Measurements from ENCODE around the gene SOCS4. TPM values are rescaled to one million over a fixed set of nuclear protein-coding genes. Genes with fewer than 3 reads are reported as not detected.

The SOCS4 gene, protein sequence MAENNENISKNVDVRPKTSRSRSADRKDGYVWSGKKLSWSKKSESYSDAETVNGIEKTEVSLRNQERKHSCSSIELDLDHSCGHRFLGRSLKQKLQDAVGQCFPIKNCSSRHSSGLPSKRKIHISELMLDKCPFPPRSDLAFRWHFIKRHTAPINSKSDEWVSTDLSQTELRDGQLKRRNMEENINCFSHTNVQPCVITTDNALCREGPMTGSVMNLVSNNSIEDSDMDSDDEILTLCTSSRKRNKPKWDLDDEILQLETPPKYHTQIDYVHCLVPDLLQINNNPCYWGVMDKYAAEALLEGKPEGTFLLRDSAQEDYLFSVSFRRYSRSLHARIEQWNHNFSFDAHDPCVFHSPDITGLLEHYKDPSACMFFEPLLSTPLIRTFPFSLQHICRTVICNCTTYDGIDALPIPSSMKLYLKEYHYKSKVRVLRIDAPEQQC
- 9.4 and 13.7 TPM in 2 replicates for total RNA-seq (ENCODE audit: low replicate concordance)

GRCh38 chr14:55026793-55027561 is at the start of gene SOCS4, which contains the start of gene WDHD1:
Gene SOCS4 (plus strand): TSS chr14:55027236. CDS start chr14:55043042, 15,806 bp downstream.
Gene WDHD1 (minus strand): TSS chr14:55027099. CDS start chr14:55026787, 312 bp downstream.

DNA sequence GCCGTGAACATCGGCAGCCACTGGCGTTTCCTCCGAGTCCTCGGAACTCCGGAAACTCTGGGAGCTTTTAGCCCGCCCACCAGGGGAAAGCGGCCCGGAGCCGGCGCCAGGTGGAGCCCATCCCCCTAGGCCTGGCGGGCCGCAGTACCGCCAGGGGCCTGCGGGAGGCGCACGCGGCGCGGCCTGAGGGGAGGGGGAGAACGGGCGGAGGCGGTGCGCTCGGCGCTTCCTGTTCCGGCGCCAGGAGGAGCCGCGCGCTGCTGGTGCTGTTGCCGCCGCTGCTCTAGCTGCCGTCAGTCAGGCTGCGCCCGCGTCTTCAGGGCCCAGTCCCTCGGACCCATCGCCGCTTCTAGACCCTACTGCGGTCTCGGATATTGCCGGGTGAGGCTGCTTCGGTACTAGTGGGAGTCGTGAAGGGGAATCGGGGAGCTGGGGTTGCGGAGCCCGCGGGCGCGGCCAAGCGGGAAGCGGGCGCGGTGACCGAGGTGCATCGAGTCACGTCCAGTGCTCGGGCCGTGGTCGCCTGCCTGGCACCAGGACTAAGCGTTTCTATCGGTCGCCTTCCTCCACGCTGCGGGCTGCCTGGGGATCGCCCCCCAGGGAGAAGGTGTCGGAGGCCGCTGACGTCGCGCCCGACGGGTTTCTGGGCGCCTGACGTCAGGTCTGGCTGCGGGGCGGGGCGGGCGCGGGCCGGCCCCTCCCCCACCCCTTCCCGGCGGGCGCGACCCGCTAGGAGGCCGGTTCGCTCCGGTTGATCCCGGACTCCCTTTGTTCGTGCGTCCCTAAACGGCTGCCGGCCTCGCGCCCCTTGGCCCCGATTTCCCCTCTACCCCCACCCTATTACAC is 24.6 kb downstream of the SOCS4 start, which contains the start of gene MAPK1IP1L:
Gene MAPK1IP1L, plus strand, starts transcription at position 225 of the 846 bp plus-strand sequence. CDS start 10,037 bp downstream, outside the sequence.

Other genes with a start within 250 kb of the SOCS4 start
- gene GCH1, start 124.4 kb upstream of the SOCS4 start, total RNA-seq (ENCODE audit: low replicate concordance) = 0.90 and 8.2 TPM in 2 replicates
- gene WDHD1, start 137 bp upstream of the SOCS4 start, total RNA-seq (ENCODE audit: low replicate concordance) = 7.3 and 11.0 TPM in 2 replicates
- 3.6 and 10.4 TPM in 2 replicates for gene MAPK1IP1L, start 24.4 kb downstream of the SOCS4 start, total RNA-seq (ENCODE audit: low replicate concordance)
- 148 and 210 TPM in 2 replicates for gene LGALS3, start 102.0 kb downstream of the SOCS4 start, total RNA-seq (ENCODE audit: low replicate concordance)
- 0.23 and 9.2 TPM in 2 replicates for gene DLGAP5, start 164.3 kb downstream of the SOCS4 start, total RNA-seq (ENCODE audit: low replicate concordance)
- gene FBXO34, start 244.2 kb downstream of the SOCS4 start, total RNA-seq (ENCODE audit: low replicate concordance) = 14.7 and 19.3 TPM in 2 replicates

Data from smooth muscle cell of the coronary artery (primary cell).